ENCODE data around the gene METRNL.

- TF ChIP-seq CTCF (conservative IDR thresholded peaks at IDR 0.05; ENCODE audit: low read length) (no peak), EZH2phosphoT487 (IDR thresholded peaks at IDR 0.05; ENCODE audit: borderline replicate concordance, low read depth, low read length) (no peak)
Measured at GRCh38 chr17:83125515-83126274, 46.3 kb downstream of the METRNL start.

Measured in OCI-LY7 (cell line).